CD4-positive, alpha-beta T cell (primary cell): ENCODE measurements around the gene RSBN1L. TPM values are rescaled to one million over a fixed set of nuclear protein-coding genes. Genes with fewer than 3 reads are reported as not detected.

Experiments used
- ATAC-seq: fragments of 200-7000 bp; cut with Tn5 transposase; one replicate; pipeline ENCODE4 v1.10.0; 2022; ENCODE audit warnings: mild to moderate bottlenecking; ENCODE audit not compliant: poor library complexity
- CTCF ChIA-PET: fragments of 350-600 bp; sonication (Branson Sonifier 250); formaldehyde crosslinking; loops from one replicate; lab custom pipeline; 2021; ENCODE audit warnings: antibody characterized with exemption, inconsistent platforms; lab: Charles Lee
- POLR2A ChIA-PET: fragments of 350-600 bp; sonication (Branson Sonifier 250); formaldehyde crosslinking; loops from one replicate; lab custom pipeline; 2021; ENCODE audit warnings: antibody characterized with exemption, inconsistent platforms; lab: Charles Lee
- DNase-seq, 14 experiments: peaks; one replicate each; pipeline ENCODE4 v3.0.0-alpha.2; 2013 to 2020; ENCODE audit warnings: mixed read lengths in 2 of 14
- H3K27ac ChIP-seq, 2 donors: one replicate each; pipeline versions ENCODE4 v1.5.1 to v1.7.0; 2013; ENCODE audit warnings: low read length in 2 of 2, low read depth in 1 of 2, mild to moderate bottlenecking in 1 of 2
- H3K27me3 ChIP-seq, 2 experiments: 1 replicate in 1 of 2; 2 replicates in 1 of 2; pipeline versions ENCODE4 v1.6.1 to v1.7.0; 2013; ENCODE audit warnings: low read length in 2 of 2, control low read depth in 1 of 2, mild to moderate bottlenecking in 1 of 2, moderate library complexity in 1 of 2; ENCODE audit not compliant: insufficient read depth in 2 of 2, control insufficient read depth in 1 of 2
- H3K36me3 ChIP-seq: one replicate; pipeline ENCODE4 v1.6.1; 2013; ENCODE audit warnings: low read length, control low read depth; ENCODE audit not compliant: insufficient read depth
- H3K4me1 ChIP-seq: one replicate; pipeline ENCODE4 v1.6.1; 2013; ENCODE audit warnings: low read length, control low read depth; ENCODE audit not compliant: insufficient read depth
- H3K4me3 ChIP-seq: one replicate; pipeline ENCODE4 v1.5.1; 2013; ENCODE audit warnings: mild to moderate bottlenecking, low read length, moderate library complexity
- H3K9me3 ChIP-seq, 2 experiments: 1 replicate in 1 of 2; 2 replicates in 1 of 2; pipeline versions ENCODE4 v1.6.1 to v1.7.0; 2013; ENCODE audit warnings: low read length in 2 of 2, mild to moderate bottlenecking in 2 of 2, control low read depth in 1 of 2, moderate library complexity in 1 of 2; ENCODE audit not compliant: control insufficient read depth in 1 of 2, insufficient read depth in 1 of 2
- H3K27ac Mint-ChIP-seq: one replicate; pipeline ENCODE4 v1.8.0; 2020; ENCODE audit warnings: mixed read lengths
- H3K27me3 Mint-ChIP-seq: one replicate; pipeline ENCODE4 v1.8.0; 2021; ENCODE audit warnings: mixed read lengths
- H3K36me3 Mint-ChIP-seq: one replicate; pipeline ENCODE4 v1.8.0; 2021; ENCODE audit warnings: low read depth, mixed read lengths
- H3K4me1 Mint-ChIP-seq: one replicate; pipeline ENCODE4 v1.8.0; 2021; ENCODE audit warnings: low read depth, mixed read lengths
- H3K4me3 Mint-ChIP-seq: one replicate; pipeline ENCODE4 v1.8.0; 2020; ENCODE audit warnings: mild to moderate bottlenecking, mixed read lengths
- H3K9me3 Mint-ChIP-seq: one replicate; pipeline ENCODE4 v1.8.0; 2020; ENCODE audit warnings: mixed read lengths
- intact Hi-C, 2 experiments: fragments of 100-400 bp; cut with DNase I in 1 of 2; cut with micrococcal nuclease in 1 of 2; formaldehyde crosslinking; loops; one replicate each; pipeline versions ENCODE4 v1.15.1 to v1.9.0; 2023 to 2025; cut with DNase I, micrococcal nuclease
- total RNA-seq, 174 experiments: library from RNA in 2 of 174; stranded (reverse) in 2 of 174; gene quantifications; one replicate each; pipeline ENCODE4 v1.2.3 and lab custom pipeline; 2021 to 2026
- TF ChIP-seq, protein P1 (sequence below): fragments of 200-600 bp; IDR thresholded peaks from one replicate; pipeline ENCODE4 v1.8.0; 2022; ENCODE audit warnings: antibody characterized with exemption, mild to moderate bottlenecking

RSBN1L gene
- total RNA-seq, 2 experiments from 2014 or later: 9.0 to 9.6 TPM

DNA sequence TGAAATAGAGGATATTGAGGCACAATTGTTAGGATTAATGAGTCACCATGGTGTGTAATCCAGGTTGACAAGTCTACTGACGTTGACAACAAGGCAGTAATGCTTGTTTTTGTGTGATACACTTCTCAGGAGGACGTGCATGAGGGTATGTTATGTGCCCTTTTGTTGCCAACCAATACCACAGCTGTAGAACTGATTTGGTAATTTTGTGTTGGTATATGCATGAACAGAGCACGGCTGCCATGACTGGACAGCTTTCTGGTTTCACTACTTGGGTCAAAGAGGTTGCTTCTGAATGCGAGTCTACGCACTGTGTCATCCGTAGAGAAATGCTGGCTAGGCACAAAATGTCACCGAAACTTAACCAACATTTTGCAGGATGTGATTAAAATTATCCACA lies 135.2 kb downstream of the RSBN1L start:
- H3K36me3 ChIP-seq: no peaks in the 10 kb centered on the region
- DNase-seq: peak in 3 of 14 experiments; percentile 12 to 54 (median 32)
- peak overlapping the region in 1 of 2 donors; percentile 43 for H3K27ac ChIP-seq
- Mint-ChIP-seq H3K27me3 (no peaks in the 10 kb centered on the region), H3K36me3 (peaks cover 6% of the 10 kb centered on the region), H3K4me3 (peak overlapping the region; percentile 77), H3K27ac (peak overlapping the region; percentile 86), H3K9me3 (no peaks in the 10 kb centered on the region), H3K4me1 (peaks cover 62% of the 10 kb centered on the region)
- ATAC-seq: peak; percentile 45
- peaks cover 45% of the 10 kb centered on the region for H3K4me1 ChIP-seq
- CTCF ChIA-PET: interaction anchor here (0.7 to 1.5 kb wide), 3 partner anchors 10 to 34 kb away, joined by 3 to 6 read pairs (median 3); partner anchors contain the start of genes PHTF2 and TMEM60
- POLR2A ChIA-PET: interaction anchor here (0.6 to 2.4 kb wide), 7 partner anchors 16 to 305 kb away, joined by 3 to 9 read pairs (median 4); partner anchors contain the start of genes PHTF2 and TMEM60
- peaks cover 0 to 3% of the 10 kb centered on the region in 2 experiments for H3K9me3 ChIP-seq
- H3K27me3 ChIP-seq: no peaks in the 10 kb centered on the region
- TF ChIP-seq, protein P1, sequence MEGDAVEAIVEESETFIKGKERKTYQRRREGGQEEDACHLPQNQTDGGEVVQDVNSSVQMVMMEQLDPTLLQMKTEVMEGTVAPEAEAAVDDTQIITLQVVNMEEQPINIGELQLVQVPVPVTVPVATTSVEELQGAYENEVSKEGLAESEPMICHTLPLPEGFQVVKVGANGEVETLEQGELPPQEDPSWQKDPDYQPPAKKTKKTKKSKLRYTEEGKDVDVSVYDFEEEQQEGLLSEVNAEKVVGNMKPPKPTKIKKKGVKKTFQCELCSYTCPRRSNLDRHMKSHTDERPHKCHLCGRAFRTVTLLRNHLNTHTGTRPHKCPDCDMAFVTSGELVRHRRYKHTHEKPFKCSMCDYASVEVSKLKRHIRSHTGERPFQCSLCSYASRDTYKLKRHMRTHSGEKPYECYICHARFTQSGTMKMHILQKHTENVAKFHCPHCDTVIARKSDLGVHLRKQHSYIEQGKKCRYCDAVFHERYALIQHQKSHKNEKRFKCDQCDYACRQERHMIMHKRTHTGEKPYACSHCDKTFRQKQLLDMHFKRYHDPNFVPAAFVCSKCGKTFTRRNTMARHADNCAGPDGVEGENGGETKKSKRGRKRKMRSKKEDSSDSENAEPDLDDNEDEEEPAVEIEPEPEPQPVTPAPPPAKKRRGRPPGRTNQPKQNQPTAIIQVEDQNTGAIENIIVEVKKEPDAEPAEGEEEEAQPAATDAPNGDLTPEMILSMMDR: no peak
- intact Hi-C loops: loop anchor here in 1 of 2 experiments (5.0 kb wide), 1 partner anchor 34 kb away; the partner anchor contains the start of genes PHTF2 and TMEM60
- H3K4me3 ChIP-seq: peak overlapping the region; percentile 13

DNA sequence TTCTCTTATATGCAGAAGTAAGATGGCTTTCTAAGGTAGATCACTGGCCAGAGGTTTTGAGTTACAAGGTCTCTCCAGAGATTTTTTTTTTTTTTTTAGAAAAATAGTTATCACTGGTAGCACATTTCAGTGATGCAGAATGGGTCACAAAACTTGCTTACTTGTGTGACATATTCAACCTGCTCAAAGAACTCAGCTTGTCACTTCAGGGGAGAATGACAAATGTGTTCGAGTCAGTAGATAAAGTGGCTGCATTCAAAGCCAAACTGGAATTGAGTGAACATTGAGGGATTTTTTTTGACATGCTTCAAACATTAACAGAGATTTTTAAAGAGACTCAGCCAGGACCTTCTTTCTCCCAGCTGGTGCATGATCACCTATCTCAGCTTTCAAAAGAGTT lies 135.7 kb downstream of the RSBN1L start:
- Histone ChIP-seq H3K27me3 (no peaks in the 10 kb centered on the region), H3K36me3 (no peaks in the 10 kb centered on the region), H3K27ac (peak overlapping the region in 1 of 2 donors; percentile 43), H3K4me3 (peak overlapping the region; percentile 13), H3K4me1 (peaks cover 45% of the 10 kb centered on the region), H3K9me3 (peaks cover 0 to 3% of the 10 kb centered on the region in 2 experiments)
- peak overlapping the region; percentile 86 for H3K27ac Mint-ChIP-seq
- H3K9me3 Mint-ChIP-seq: no peaks in the 10 kb centered on the region
- intact Hi-C loops: loop anchor here in 1 of 2 experiments (5.0 kb wide), 1 partner anchor 35 kb away; the partner anchor contains the start of genes PHTF2 and TMEM60
- ChIA-PET CTCF (interaction anchor here (0.7 to 1.5 kb wide), 2 partner anchors 33 to 34 kb away, joined by 3 to 6 read pairs; partner anchors contain the start of genes PHTF2 and TMEM60), POLR2A (interaction anchor here (0.6 to 2.4 kb wide), 7 partner anchors 17 to 306 kb away, joined by 3 to 9 read pairs (median 4); partner anchors contain the start of genes PHTF2 and TMEM60)
- DNase-seq (peak in 1 of 14 experiments; percentile 4), ATAC-seq (no peak)
- peak overlapping the region; percentile 77 for H3K4me3 Mint-ChIP-seq
- no peaks in the 10 kb centered on the region for H3K27me3 Mint-ChIP-seq
- H3K4me1 Mint-ChIP-seq: peaks cover 57% of the 10 kb centered on the region
- peaks cover 4% of the 10 kb centered on the region for H3K36me3 Mint-ChIP-seq
- TF ChIP-seq, protein P1: no peak

Other genes starting within 250 kb of the RSBN1L start
- gene PTPN12, start 159.2 kb upstream of the RSBN1L start, total RNA-seq: 10 to 100 TPM; 11.7 to 14.8 TPM
- 1 to 10 TPM; 1.2 to 2.4 TPM for gene TMEM60, start 102.0 kb downstream of the RSBN1L start, total RNA-seq
- gene PHTF2, start 102.3 kb downstream of the RSBN1L start, total RNA-seq: 10 to 100 TPM; 22.6 to 23.5 TPM